ENCODE data around the gene SESN1.

The SESN1 gene

GRCh38 chr6:108942556-108943492 lies 151.8 kb downstream of the SESN1 start:
- H3K27ac ChIP-seq (ENCODE audit: poor library complexity, severe bottlenecking) = no peak overlapping the region
- peaks cover 32% of the 10 kb centered on the region for H3K4me1 ChIP-seq (ENCODE audit: insufficient read depth, poor library complexity, severe bottlenecking)
- TF ChIP-seq, protein P1, sequence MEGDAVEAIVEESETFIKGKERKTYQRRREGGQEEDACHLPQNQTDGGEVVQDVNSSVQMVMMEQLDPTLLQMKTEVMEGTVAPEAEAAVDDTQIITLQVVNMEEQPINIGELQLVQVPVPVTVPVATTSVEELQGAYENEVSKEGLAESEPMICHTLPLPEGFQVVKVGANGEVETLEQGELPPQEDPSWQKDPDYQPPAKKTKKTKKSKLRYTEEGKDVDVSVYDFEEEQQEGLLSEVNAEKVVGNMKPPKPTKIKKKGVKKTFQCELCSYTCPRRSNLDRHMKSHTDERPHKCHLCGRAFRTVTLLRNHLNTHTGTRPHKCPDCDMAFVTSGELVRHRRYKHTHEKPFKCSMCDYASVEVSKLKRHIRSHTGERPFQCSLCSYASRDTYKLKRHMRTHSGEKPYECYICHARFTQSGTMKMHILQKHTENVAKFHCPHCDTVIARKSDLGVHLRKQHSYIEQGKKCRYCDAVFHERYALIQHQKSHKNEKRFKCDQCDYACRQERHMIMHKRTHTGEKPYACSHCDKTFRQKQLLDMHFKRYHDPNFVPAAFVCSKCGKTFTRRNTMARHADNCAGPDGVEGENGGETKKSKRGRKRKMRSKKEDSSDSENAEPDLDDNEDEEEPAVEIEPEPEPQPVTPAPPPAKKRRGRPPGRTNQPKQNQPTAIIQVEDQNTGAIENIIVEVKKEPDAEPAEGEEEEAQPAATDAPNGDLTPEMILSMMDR (IDR thresholded peaks at IDR 0.05; ENCODE audit: poor library complexity, severe bottlenecking) = no peak
- no peaks in the 10 kb centered on the region for H3K9me3 ChIP-seq (ENCODE audit: severe bottlenecking)
- H3K36me3 ChIP-seq (ENCODE audit: low read depth) = no peaks in the 10 kb centered on the region
- H3K4me3 ChIP-seq (ENCODE audit: severe bottlenecking) = no peak overlapping the region
- no peak for ATAC-seq (ENCODE audit: low read depth)
- no peak for DNase-seq (ENCODE audit: low spot score)
- no peaks in the 10 kb centered on the region for H3K27me3 ChIP-seq (ENCODE audit: insufficient read depth, poor library complexity, severe bottlenecking)

GRCh38 chr6:108941859-108942258 lies 152.8 kb downstream of the SESN1 start:
- Histone ChIP-seq H3K4me1 (ENCODE audit: insufficient read depth, poor library complexity, severe bottlenecking) (peaks cover 33% of the 10 kb centered on the region), H3K4me3 (ENCODE audit: severe bottlenecking) (no peak overlapping the region), H3K27me3 (ENCODE audit: insufficient read depth, poor library complexity, severe bottlenecking) (no peaks in the 10 kb centered on the region), H3K9me3 (ENCODE audit: severe bottlenecking) (no peaks in the 10 kb centered on the region), H3K27ac (ENCODE audit: poor library complexity, severe bottlenecking) (no peak overlapping the region), H3K36me3 (ENCODE audit: low read depth) (no peaks in the 10 kb centered on the region)
- DNase-seq (ENCODE audit: low spot score) (no peak), ATAC-seq (ENCODE audit: low read depth) (no peak)
- TF ChIP-seq, protein P1 (IDR thresholded peaks at IDR 0.05; ENCODE audit: poor library complexity, severe bottlenecking) = no peak

DNA sequence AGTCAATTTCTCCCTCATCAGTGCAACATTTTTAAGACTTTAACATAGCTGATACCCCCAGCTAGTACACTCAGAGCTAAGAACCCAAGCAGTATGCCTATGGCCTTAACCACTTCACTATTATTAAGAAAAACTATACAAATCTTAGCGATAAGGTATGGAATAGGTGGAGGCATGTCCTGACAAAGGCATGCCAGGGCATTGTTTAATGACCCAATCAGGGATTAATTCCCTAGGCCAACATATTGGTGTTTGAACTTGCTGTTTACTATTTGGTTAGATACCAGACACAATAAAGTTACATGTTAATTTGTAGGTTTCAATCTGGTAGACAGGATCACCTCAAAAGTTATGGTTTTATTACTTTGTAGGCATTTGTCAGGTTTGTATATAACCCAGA lies 153.4 kb downstream of the SESN1 start:
- no peaks in the 10 kb centered on the region for H3K27me3 ChIP-seq (ENCODE audit: insufficient read depth, poor library complexity, severe bottlenecking)
- DNase-seq (ENCODE audit: low spot score) (no peak), ATAC-seq (ENCODE audit: low read depth) (no peak)
- H3K9me3 ChIP-seq (ENCODE audit: severe bottlenecking) = no peaks in the 10 kb centered on the region
- no peak overlapping the region for H3K4me3 ChIP-seq (ENCODE audit: severe bottlenecking)
- TF ChIP-seq, protein P1 (IDR thresholded peaks at IDR 0.05; ENCODE audit: poor library complexity, severe bottlenecking) = no peak
- peaks cover 27% of the 10 kb centered on the region for H3K4me1 ChIP-seq (ENCODE audit: insufficient read depth, poor library complexity, severe bottlenecking)
- H3K27ac ChIP-seq (ENCODE audit: poor library complexity, severe bottlenecking) = no peak overlapping the region
- H3K36me3 ChIP-seq (ENCODE audit: low read depth) = no peaks in the 10 kb centered on the region

DNA sequence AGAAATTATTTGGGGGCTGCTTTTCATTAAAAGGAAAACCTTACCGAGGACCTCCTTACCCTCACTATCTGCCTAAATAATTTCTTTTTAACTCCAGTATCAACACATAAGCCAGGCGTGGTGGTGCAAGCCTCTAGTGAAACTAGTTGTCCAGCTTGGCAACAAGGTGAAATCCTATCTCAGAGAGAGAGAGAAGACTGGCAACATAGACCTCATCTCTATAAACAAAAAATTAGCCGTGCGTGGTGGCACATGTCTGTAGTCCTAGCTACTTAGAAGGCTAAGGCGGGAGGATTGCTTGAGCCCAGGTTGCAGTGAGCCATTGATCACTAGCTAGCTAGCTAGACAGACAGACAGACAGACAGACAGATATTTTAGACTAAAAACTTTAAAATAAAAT lies 153.9 kb downstream of the SESN1 start:
- Histone ChIP-seq H3K4me3 (ENCODE audit: severe bottlenecking) (no peak overlapping the region), H3K4me1 (ENCODE audit: insufficient read depth, poor library complexity, severe bottlenecking) (peaks cover 27% of the 10 kb centered on the region), H3K9me3 (ENCODE audit: severe bottlenecking) (no peaks in the 10 kb centered on the region), H3K27ac (ENCODE audit: poor library complexity, severe bottlenecking) (no peak overlapping the region), H3K36me3 (ENCODE audit: low read depth) (no peaks in the 10 kb centered on the region), H3K27me3 (ENCODE audit: insufficient read depth, poor library complexity, severe bottlenecking) (no peaks in the 10 kb centered on the region)
- TF ChIP-seq, protein P1 (IDR thresholded peaks at IDR 0.05; ENCODE audit: poor library complexity, severe bottlenecking) = no peak
- no peak for DNase-seq (ENCODE audit: low spot score)
- ATAC-seq (ENCODE audit: low read depth) = no peak

DNA sequence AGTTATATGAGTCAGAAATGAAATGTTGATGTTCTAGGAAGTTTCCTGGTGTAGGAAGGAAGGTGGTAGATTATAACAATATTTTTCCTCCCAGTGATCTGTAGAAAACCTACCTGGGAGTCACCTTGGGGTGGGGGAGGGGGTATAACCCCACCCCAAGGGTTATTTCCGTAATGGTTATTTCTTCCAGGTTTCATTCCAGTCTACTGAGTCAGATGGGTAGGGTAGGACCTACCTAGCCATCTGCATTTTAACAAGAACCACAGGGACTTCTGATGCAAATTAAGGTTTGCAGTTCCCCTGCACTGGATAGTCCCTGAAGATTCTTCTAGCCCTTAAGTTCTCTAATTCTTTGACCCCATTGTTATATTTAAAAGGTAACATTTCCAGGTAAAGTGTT lies 157.5 kb downstream of the SESN1 start:
- ATAC-seq (ENCODE audit: low read depth) (no peak), DNase-seq (ENCODE audit: low spot score) (no peak)
- TF ChIP-seq, protein P1 (IDR thresholded peaks at IDR 0.05; ENCODE audit: poor library complexity, severe bottlenecking) = no peak
- Histone ChIP-seq H3K27ac (ENCODE audit: poor library complexity, severe bottlenecking) (peak overlapping the region; percentile 17), H3K4me3 (ENCODE audit: severe bottlenecking) (no peak overlapping the region), H3K36me3 (ENCODE audit: low read depth) (no peaks in the 10 kb centered on the region), H3K27me3 (ENCODE audit: insufficient read depth, poor library complexity, severe bottlenecking) (no peaks in the 10 kb centered on the region), H3K4me1 (ENCODE audit: insufficient read depth, poor library complexity, severe bottlenecking) (peaks cover 22% of the 10 kb centered on the region), H3K9me3 (ENCODE audit: severe bottlenecking) (no peaks in the 10 kb centered on the region)

Measured in RWPE2 (cell line).